Cardiac muscle cell (in vitro differentiated cells and primary cell): Measurements from ENCODE around the gene ST14. TPM values are rescaled to one million over a fixed set of nuclear protein-coding genes. Genes with fewer than 3 reads are reported as not detected.

Source experiments
- DNase-seq, 2 donors: peaks; one replicate each; pipeline versions ENCODE4 v3.0.0 to v3.0.0-alpha.2; 2010 to 2017; ENCODE audit warnings: low read depth in 1 of 2, low spot score in 1 of 2
- H3K27ac ChIP-seq: fragments of 200-600 bp; sonication (generic); 2 replicates; pipeline ENCODE4 v1.5.1; 2016
- H3K27me3 ChIP-seq: fragments of 200-600 bp; sonication (generic); 2 replicates; pipeline ENCODE4 v1.6.0; 2016; ENCODE audit warnings: control low read depth
- H3K36me3 ChIP-seq: fragments of 200-600 bp; sonication (generic); 2 replicates; pipeline ENCODE4 v1.5.1; 2016; ENCODE audit warnings: control low read depth
- H3K4me1 ChIP-seq: fragments of 200-600 bp; sonication (generic); 2 replicates; pipeline ENCODE4 v1.8.1; 2017; ENCODE audit warnings: low read depth, mild to moderate bottlenecking, mixed run types
- H3K4me3 ChIP-seq: fragments of 200-600 bp; sonication (generic); 2 replicates; pipeline ENCODE4 v1.5.1; 2016; ENCODE audit warnings: mild to moderate bottlenecking
- H3K9me3 ChIP-seq: fragments of 200-600 bp; sonication (generic); 2 replicates; pipeline ENCODE4 v1.5.1; 2017; ENCODE audit warnings: low read depth, mild to moderate bottlenecking, control low read depth
- CTCF ChIP-seq: IDR thresholded peaks from 2 replicates; pipeline ENCODE4 v1.5.1; 2012; ENCODE audit warnings: low read depth, mild to moderate bottlenecking, low read length
- polyA plus RNA-seq: library from polyadenylated mRNA; unstranded; fragments of >200 nt; fragmentation: Nextera tagmentation; extraction: Ambion mirVana; gene quantifications from 2 replicates; pipeline ENCODE4 v1.2.1, GENCODE V29; 2016
- total RNA-seq: library from RNA; depleted of rRNA; stranded (reverse); fragments of >200 nt; gene quantifications from 2 replicates; pipeline ENCODE4 v1.2.3, GENCODE V29; 2016

Gene ST14
- total and polyA plus RNA-seq, 2 experiments from 2014 or later = 0.12 to 0.61 TPM

- no peaks in the 10 kb centered on the region for H3K27me3 ChIP-seq
- H3K27ac ChIP-seq = peak overlapping the region; percentile 24
- TF ChIP-seq CTCF = no peak
- H3K9me3 ChIP-seq = no peaks in the 10 kb centered on the region
- H3K4me1 ChIP-seq = peaks cover 35% of the 10 kb centered on the region
- DNase-seq = peak in 1 of 2 donors; percentile 74
- no peak overlapping the region for H3K4me3 ChIP-seq
- peaks cover 16% of the 10 kb centered on the region for H3K36me3 ChIP-seq
Observed at GRCh38 chr11:130121445-130121978, 38.1 kb upstream of the ST14 start.

- no peak for TF ChIP-seq CTCF
- H3K9me3 ChIP-seq = no peaks in the 10 kb centered on the region
- peaks cover 35% of the 10 kb centered on the region for H3K4me1 ChIP-seq
- peaks cover 18% of the 10 kb centered on the region for H3K36me3 ChIP-seq
- H3K27me3 ChIP-seq = no peaks in the 10 kb centered on the region
- no peak for DNase-seq
- H3K4me3 ChIP-seq = no peak overlapping the region
- H3K27ac ChIP-seq = peak overlapping the region; percentile 24
Observed at GRCh38 chr11:130122141-130122575, 37.4 kb upstream of the ST14 start.

DNA sequence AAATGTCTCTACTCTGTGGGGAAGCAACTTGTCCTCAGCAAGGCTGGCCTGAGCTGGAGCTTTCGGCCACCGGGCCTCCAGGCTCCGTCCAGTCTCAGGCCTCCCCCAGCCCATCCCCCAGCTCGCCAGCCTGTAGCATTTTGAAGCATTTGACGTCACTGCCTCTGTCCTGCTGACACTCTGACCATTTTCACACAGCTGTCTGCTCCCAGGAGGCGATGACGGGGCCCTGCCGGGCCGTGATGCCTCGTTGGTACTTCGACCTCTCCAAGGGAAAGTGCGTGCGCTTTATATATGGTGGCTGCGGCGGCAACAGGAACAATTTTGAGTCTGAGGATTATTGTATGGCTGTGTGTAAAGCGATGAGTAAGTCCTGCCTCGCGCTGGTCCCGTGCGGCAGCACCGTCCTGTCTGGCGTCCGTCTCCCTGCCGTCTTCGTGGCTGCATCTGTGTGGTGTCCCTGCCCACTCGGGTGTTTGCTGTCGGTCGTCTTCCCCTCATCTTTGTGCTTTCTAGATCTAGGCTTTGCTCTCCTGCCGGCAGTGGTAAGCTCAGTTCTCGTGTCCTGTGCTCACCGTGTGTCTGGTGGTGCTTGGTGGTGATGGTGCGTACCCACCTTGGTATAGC is 36.1 kb upstream of the ST14 start:
- peak overlapping the region; percentile 95 for H3K27ac ChIP-seq
- DNase-seq = no peak
- no peaks in the 10 kb centered on the region for H3K27me3 ChIP-seq
- no peaks in the 10 kb centered on the region for H3K9me3 ChIP-seq
- no peak for TF ChIP-seq CTCF
- no peak overlapping the region for H3K4me3 ChIP-seq
- H3K36me3 ChIP-seq = peaks cover 32% of the 10 kb centered on the region
- H3K4me1 ChIP-seq = peaks cover 32% of the 10 kb centered on the region

DNA sequence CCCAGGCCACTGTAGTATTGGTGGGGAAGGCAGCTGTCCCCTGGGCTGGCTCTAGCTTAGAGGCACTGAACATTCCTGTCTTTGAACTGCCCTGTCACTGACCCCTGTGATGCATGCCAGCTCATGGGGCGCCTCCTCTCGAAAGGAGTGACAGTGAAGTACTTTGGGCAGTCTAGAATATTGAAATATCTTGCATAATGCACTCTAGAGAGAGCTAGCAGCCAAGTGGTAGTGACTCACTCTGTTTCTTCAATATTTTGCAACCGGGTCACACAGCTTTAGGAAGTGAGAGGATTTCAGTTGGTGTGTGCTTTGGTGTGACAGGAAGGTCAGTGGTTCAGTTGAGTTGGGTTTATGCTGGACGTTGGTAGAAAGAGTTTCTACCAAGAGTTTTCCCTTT is 35.5 kb upstream of the ST14 start:
- H3K27ac ChIP-seq = peak overlapping the region; percentile 95

DNA sequence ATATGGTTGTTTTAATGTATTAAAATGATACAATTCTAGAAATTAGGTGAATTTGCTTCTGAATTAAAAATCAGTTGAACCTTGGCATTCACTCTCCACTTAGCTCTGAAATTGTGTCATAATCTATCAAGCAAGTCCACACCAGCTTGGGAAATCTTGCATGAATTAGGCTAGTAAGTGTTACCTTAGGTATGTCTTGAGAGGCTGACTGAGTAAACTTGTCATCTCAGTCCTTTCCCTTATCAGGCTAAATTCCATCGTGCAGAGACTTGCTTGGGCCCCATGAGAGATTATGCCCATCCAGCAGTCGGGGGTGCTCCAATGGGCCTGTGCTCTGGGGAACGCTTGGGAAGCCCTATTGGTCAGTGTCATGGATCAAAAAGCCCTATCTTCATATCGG is 33.9 kb upstream of the ST14 start:
- H3K36me3 ChIP-seq = peaks cover 52% of the 10 kb centered on the region

More for the DNA sequence above, 35.5 kb upstream of the ST14 start:
- Histone ChIP-seq H3K27me3 (no peaks in the 10 kb centered on the region), H3K36me3 (peaks cover 38% of the 10 kb centered on the region), H3K9me3 (no peaks in the 10 kb centered on the region), H3K4me1 (peaks cover 31% of the 10 kb centered on the region), H3K4me3 (no peak overlapping the region)
- TF ChIP-seq CTCF = no peak
- peak; percentile 88 to 93 for DNase-seq

More for the DNA sequence above, 33.9 kb upstream of the ST14 start:
- Histone ChIP-seq H3K27me3 (no peaks in the 10 kb centered on the region), H3K27ac (peak overlapping the region; percentile 95), H3K4me3 (no peak overlapping the region), H3K4me1 (peaks cover 31% of the 10 kb centered on the region), H3K9me3 (no peaks in the 10 kb centered on the region)
- no peak for TF ChIP-seq CTCF
- no peak for DNase-seq
